ENCODE results near the gene RAB44. TPM values are rescaled to one million over a fixed set of nuclear protein-coding genes. Genes with fewer than 3 reads are reported as not detected.

The RAB44 gene
- polyA plus RNA-seq, 1 of the 3 experiments (the other 2 are of a cell fraction): 0.12 TPM

DNA sequence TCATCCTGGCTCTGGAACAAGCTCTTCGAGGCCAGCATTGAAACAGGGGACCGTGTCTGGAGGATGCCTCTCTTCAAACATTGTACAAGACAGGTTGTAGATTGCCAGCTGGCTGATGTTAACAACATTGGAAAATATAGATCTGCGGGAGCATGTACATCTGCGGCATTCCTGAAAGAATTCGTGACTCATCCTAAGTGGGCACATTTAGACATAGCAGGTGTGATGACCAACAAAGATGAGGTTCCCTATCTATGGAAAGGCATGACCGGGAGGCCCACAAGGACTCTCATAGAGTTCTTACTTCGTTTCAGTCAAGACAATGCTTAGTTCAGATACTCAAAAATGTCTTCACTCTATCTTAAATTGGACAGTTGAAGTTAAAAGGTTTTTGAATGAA lies 22.7 kb upstream of the RAB44 start:
- H3K4me3 ChIP-seq (ENCODE audit: low read depth in 2 of 2, low read length in 1 of 2): no peak overlapping the region
- no peaks in the 10 kb centered on the region for H3K27me3 ChIP-seq (ENCODE audit: insufficient read depth)
- no peak overlapping the region for H3K4me2 ChIP-seq
- TF ChIP-seq GABPA (IDR thresholded peaks at IDR 0.05; ENCODE audit: low read depth) (no peak), TCF12 (IDR thresholded peaks at IDR 0.05) (no peak), CTCF (IDR thresholded peaks at IDR 0.05) (no peak)
- H3K79me2 ChIP-seq (ENCODE audit: insufficient read depth): peaks cover 28% of the 10 kb centered on the region
- H3K36me3 ChIP-seq (replicated peaks in 1 of 2; ENCODE audit: control insufficient read depth in 1 of 2, insufficient read depth in 2 of 2, low read length in 1 of 2): no peaks in the 10 kb centered on the region
- H3K9me2 ChIP-seq: no peaks in the 10 kb centered on the region
- peaks cover 22% of the 10 kb centered on the region for H3F3A ChIP-seq (replicated peaks; ENCODE audit: insufficient read depth)
- DNase-seq: no peak
- H3K9ac ChIP-seq: no peak overlapping the region
- ChIA-PET POLR2A (no interaction called here), CTCF (interaction anchor here (1.8 to 9.5 kb wide), 2 partner anchors 51 to 60 kb away, joined by 5 to 91 read pairs; no protein-coding TSS in a partner anchor)
- H2AFZ ChIP-seq (ENCODE audit: low read depth): no peak overlapping the region
- 97% methylated on average over 7 of the region's 7 CpGs for WGBS (ENCODE audit: low lambda C conversion rate)
- H3K4me1 ChIP-seq (ENCODE audit: control insufficient read depth in 1 of 2, insufficient read depth in 2 of 2, low read depth in 1 of 2, low read length in 1 of 2): peaks cover 27 to 36% of the 10 kb centered on the region in 2 experiments
- peaks cover 14% of the 10 kb centered on the region for H4K20me1 ChIP-seq (ENCODE audit: insufficient read depth)
- H3K9me3 ChIP-seq: no peaks in the 10 kb centered on the region
- H3K27ac ChIP-seq (ENCODE audit: low read depth in 2 of 2, low read length in 1 of 2): no peak overlapping the region; a peak in 1 of 4 replicates

DNA sequence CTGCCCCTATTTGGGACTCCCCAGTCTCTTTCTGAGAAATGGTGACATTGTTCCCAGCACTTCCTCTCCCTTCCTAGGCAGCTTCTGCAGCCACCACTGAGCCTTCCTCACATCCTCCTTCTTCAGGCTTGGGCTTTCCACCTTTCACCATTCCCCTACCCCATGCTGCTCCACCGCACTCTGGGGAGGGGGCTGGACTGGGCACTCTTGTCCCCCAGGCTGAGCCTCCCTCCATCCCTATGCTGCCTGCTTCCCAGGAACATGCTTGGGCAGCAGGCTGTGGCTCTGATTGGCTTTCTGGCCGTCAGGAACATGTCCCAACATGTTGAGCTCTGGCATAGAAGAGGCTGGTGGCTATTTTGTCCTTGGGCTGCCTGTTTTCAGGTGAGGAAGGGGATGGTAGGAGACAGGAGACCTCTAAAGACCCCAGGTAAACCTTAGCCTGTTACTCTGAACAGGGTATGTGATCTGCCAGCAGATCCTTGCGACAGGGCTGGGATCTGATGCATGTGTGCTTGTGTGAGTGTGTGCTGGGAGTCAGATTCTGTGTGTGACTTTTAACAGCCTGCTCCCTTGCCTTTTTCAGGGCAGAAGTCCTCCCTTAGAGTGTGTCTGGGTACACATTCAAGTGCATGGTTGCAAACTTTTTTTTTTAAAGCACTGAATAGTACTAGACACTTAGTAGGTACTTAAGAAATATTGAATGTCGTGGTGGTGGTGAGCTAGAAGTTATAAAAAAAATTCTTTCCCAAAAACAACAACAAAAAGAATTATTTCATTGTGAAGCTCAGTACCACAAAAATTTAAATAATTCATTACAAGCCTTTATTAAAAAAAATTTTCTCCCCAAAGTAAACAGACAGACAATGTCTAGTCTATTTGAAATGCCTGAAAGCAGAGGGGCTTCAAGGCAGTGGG lies 21.2 kb upstream of the RAB44 start:
- TF ChIP-seq FOXJ3 (CRISPR knock-in tag; IDR thresholded peaks at IDR 0.05): 0 out of 2 replicates have a peak, but pooled peaks have one; percentile 18
- TF ChIP-seq FOXM1 (IDR thresholded peaks at IDR 0.05; ENCODE audit: low read depth): no peak
- peak; percentile 53; the same call in 1 of the 2 replicates for TF ChIP-seq MAX (IDR thresholded peaks at IDR 0.05; ENCODE audit: low read depth)
- TF ChIP-seq POLR2AphosphoS5 (IDR thresholded peaks at IDR 0.05; ENCODE audit: low read depth, low read length): peak; percentile 6; the same call in 1 of the 2 replicates
- TF ChIP-seq MXI1 (IDR thresholded peaks at IDR 0.05; ENCODE audit: low read depth, low read length): peak; percentile 39; the same call in 1 of the 2 replicates
- Histone ChIP-seq H3K27ac (ENCODE audit: low read depth in 2 of 2, low read length in 1 of 2) (peak overlapping the region; percentile 87 to 94), H3F3A (replicated peaks; ENCODE audit: insufficient read depth) (peaks cover 30% of the 10 kb centered on the region), H3K79me2 (ENCODE audit: insufficient read depth) (peaks cover 43% of the 10 kb centered on the region), H3K9ac (peak overlapping the region; percentile 73), H3K36me3 (replicated peaks in 1 of 2; ENCODE audit: control insufficient read depth in 1 of 2, insufficient read depth in 2 of 2, low read length in 1 of 2) (peaks cover 2 to 5% of the 10 kb centered on the region in 2 experiments), H3K27me3 (ENCODE audit: insufficient read depth) (no peaks in the 10 kb centered on the region), H4K20me1 (ENCODE audit: insufficient read depth) (peaks cover 29% of the 10 kb centered on the region), H2AFZ (ENCODE audit: low read depth) (peak overlapping the region; percentile 16; the same call in 1 of the 2 replicates), H3K9me3 (no peaks in the 10 kb centered on the region), H3K4me3 (ENCODE audit: low read depth in 2 of 2, low read length in 1 of 2) (peak overlapping the region; percentile 15 to 21; a peak in 2 of 4 replicates), H3K4me1 (ENCODE audit: control insufficient read depth in 1 of 2, insufficient read depth in 2 of 2, low read depth in 1 of 2, low read length in 1 of 2) (peaks cover 27 to 39% of the 10 kb centered on the region in 2 experiments), H3K9me2 (no peaks in the 10 kb centered on the region), H3K4me2 (peak overlapping the region; percentile 94)
- 44% methylated on average over 2 of the region's 4 CpGs for WGBS (ENCODE audit: low lambda C conversion rate)
- CTCF ChIA-PET: interaction anchor here (0.9 to 9.5 kb wide), 6 partner anchors 8 to 223 kb away, joined by 3 to 91 read pairs (median 4); no protein-coding TSS in a partner anchor
- peak; percentile 55 for DNase-seq
- POLR2A ChIA-PET: interaction anchor here (1.0 to 1.9 kb wide), 6 partner anchors 10 to 34 kb away, joined by 3 to 9 read pairs (median 4); no protein-coding TSS in a partner anchor

Measured in SK-N-SH (cell line).